GM18951 (cell line): ENCODE measurements around the gene MSMB.

ENCODE experiments used
- POLR2A ChIP-seq: IDR thresholded peaks from 4 replicates; pipeline ENCODE4 v1.6.1; 2011; ENCODE audit warnings: mild to moderate bottlenecking; ENCODE audit not compliant: insufficient read length, insufficient read depth; ENCODE audit errors: extremely low read depth
- in situ Hi-C: fragments of 300-500 bp; cut with MboI; formaldehyde crosslinking; loops from one replicate; pipeline ENCODE4 v1.12.0; 2022; ENCODE audit warnings: low sequenced_read_pairs, mixed read lengths, inconsistent platforms; ENCODE audit not compliant: unreplicated experiment

MSMB gene

GRCh38 chr10:46035923-46036849 is 9.9 kb downstream of the MSMB start:
- TF ChIP-seq POLR2A: no peak
- in situ Hi-C loops: no loop called here

- TF ChIP-seq POLR2A: no peak
- in situ Hi-C loops: no loop called here
Measured at GRCh38 chr10:46033602-46034011, 12.5 kb downstream of the MSMB start.

DNA sequence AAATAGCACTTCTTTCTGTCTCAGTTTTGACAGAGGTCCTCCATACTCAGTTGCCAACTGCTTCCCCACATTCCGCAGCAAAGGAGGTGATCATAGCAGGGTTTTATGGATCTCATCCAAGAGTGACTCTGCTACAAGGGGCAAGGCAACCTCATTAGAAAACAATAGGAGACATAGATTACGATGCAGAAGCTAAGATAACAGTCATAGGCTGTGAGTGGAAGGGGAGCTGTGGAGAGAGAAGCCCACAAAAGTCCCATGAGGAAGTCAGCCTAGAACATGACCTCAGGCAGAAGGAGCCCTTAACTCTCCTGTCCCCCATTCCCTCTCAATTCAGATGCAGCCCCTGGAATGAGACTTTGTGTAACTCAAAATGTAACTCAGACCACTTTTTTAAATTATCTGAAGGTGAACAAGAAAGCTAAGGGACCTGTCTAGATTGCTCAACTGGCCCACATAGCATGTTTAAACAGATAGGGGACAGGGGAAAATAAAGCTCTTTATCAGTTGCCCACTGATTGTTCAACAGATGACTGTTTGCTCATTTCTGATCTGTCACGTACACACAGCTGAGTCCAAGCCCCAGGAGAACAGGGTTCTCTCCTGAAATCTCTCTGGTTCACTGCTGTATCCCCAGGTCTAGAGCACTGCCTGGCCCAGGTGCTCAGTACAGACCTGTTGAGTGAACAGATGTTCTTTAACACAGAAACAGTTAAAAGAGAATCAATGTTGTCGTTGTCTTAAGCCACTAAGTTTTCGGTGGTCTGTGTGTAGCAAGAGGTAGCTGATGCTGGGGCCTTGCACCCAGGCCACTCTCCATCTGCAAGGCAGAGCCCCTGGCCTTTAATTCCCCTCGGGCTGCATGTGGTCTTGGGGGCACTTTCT is 14.2 kb downstream of the MSMB start:
- in situ Hi-C loops: no loop called here
- TF ChIP-seq POLR2A: no peak

DNA sequence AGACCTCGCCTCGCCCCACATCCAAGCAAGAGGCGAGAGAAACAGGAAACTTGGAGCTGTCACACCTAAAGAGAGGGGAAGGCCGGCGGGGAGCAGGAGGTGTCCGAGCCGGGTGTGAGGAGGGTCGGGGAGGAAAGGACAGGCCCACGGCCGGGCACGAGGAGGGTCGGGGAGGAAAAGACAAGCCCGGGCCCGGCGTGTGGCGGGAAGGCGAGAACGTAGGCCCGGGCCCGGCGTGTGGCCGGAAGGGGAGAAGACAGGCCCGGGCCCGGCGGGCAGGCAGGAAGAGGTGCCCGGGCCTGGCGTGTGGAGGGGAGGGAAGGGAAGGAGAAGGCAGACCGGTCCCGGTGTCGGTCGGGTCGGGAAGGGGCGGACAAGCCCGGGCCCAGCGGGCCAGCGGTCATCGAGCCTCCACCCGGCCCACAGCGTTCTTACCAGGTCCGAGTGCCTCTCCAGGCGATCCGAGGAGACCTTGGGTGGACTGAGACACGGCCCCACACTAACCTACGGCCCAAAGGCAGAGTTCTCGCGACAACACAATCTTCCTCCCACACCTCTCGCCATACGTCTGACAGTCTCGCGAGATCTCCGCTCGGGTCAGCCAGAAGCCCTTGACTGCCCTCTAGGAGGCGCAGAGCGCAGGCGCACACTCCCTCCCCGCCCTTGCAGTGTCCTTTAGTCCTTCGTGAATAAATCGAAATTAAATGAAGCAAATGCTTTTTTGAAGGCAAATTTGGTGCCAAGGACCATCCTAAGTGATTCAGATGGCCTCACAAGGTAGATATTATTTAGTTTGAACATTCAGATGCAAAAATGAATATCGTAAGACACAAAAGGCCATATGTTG is 15.8 kb downstream of the MSMB start, which contains the start of gene NCOA4:
NCOA4 (minus strand) TSS at position 533 of the 847 bp plus-strand sequence. CDS start 13,943 bp downstream, outside the sequence.
- in situ Hi-C loops: no loop called here
- peak; percentile 95 for TF ChIP-seq POLR2A

DNA sequence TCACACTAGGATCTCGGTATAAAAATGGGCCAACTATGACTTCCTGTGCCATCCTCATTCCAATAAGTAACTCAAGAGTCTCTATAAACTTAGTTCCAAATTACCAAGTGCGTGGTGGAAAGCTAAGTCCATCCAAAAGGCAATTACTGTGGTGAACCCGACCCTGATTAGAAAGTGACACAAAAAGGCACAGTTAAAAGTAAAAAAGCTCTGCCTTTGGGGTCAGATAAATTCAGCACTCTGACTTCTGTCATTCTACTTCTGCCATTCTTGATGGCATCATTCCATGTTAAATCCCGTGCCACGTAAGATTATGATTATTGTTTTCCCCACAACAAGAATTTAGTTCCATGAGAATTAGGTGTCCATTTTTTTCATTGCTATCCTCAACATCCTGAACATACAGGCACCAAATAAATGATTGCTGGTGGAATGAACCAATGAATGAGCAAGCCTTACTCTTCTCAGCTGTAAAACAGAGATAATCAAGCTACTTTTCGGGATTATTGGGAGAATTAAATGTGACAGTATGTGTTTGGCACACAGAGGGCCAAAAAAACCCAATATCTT is 16.5 kb downstream of the MSMB start:
- in situ Hi-C loops: no loop called here
- TF ChIP-seq POLR2A: no peak

DNA sequence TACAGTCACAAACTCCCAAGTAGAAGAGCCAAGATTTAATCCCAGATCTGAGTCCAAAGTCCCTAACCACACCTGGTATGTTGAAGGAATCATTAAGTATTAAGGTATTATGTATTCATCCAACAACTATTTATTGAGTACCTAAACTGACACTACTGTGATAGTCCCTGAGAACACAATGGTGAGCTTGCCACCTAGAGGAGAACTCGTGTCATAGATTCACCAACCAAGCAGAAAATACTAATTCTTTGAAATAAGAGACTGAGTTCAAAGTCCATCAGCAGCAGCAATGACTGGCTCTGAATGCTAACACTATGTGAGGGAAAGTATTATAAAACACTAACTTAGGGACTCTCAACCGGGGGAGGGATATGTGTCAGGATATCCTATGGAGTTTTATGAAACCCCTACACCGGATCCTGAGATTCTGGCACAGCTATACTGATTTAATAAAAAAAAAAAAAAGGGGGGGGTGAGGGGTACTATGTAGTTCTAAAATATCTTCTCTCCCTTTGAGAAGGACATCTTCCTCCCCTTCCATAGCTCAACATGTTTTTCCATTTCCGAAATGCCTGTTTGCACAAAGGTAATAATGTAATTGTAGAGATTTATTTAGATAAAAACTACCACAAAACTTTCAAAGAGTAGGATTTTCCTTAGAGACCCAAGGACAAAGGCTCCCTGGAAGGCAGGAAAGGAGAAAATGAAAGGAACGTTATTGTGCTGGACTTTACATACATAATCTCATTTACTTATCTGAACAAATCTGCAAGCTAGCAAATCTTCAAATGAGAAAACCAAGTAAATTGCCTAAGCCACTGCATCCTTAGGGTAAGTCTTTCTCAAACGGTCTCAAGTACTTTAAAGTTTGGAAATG is 17.2 kb downstream of the MSMB start:
- in situ Hi-C loops: no loop called here
- TF ChIP-seq POLR2A: no peak

DNA sequence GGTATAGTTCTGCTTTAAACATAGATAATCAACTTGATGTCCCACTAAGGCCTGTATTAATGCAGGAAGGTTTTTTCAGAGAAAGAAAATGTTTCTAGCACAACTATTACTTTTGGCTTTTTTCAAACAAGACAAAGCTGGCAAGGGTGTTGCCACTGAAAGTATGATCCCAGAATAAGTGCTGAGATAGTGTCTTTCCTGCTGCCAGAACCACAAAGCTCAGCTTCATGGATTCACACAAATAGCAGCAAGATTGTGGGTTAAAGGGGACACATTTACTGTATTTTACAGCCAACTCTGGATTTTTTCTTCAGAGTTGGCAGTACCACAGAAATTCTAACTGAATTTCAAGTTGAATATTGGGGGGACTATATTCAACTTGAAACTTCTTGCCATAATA is 20.0 kb downstream of the MSMB start:
- no peak for TF ChIP-seq POLR2A
- in situ Hi-C loops: no loop called here

DNA sequence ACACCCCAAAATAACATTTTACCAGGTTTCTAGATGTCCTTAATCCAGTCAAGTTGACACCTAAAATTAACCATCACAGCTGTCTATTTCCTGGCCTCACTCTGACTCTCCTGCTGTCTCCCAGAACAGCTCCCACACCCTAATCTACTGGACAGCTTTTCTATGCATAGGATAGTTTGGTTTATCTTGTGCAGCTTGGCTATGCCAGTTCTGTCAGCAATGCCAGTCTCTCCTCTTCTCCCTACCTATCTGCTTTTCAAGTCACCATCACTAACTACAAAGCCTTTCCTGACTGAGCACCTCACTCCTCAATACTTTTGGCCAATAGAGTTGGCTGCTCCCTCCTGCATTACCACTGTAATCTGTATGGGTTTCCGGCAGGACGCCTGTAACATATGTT is 20.7 kb downstream of the MSMB start:
- in situ Hi-C loops: no loop called here
- no peak for TF ChIP-seq POLR2A

DNA sequence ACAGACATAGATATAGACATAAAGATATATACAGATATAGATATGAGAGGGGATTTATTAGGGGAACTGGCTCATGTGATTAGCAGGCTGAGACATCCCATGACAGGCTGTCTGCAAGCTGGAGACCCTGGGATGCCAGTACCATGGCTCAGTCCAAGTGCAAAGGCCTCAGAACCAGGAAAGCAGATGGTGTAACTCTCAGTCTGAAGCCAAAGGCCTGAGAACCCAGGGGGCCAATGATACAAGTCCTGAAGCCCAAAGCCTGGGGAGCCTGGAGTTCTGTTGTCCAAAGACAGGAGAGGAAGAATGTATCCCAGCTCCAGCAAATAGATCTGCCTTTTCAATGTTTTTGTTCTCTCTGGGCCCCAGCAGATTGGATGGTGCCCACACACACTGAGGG is 21.1 kb downstream of the MSMB start:
- TF ChIP-seq POLR2A: no peak
- in situ Hi-C loops: no loop called here

DNA sequence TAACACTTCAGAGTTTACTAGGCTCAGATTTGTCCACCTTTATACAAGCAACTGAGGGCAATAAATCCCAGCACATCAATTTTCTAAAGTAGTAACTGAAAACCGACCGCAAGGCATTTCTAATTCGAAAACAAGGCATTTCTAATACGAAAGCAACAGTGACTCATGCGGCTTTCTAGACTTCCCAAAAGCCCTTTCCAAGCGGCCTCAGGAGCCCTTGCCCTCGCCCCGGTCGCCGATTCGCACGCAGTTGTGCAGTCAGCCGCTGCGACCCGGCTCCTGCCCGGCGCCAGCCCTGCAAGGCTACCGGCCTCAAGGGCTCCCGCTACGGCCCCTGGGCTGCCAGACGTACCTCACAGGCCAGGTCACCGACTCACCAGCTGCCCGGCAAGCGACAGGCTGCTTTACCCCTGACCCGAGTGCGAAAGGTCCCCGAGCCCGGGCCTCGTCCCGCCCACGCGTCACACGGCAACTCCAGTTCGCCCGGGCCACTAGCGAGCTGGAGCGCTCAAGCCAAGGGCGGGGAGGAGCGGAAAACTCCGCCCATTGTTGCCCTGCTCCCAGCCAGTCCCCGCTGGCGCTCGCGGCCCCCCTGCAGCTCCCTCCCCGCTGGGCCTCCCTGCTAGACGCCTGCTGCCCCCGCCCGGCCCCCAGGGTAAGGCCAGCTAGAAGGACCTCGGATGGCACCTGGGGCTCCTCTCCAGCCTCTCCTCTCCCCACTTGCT is 22.9 kb downstream of the MSMB start:
- in situ Hi-C loops: no loop called here
- no peak for TF ChIP-seq POLR2A

GRCh38 chr10:46020344-46020657 is 25.8 kb downstream of the MSMB start:
- no peak for TF ChIP-seq POLR2A
- in situ Hi-C loops: no loop called here

- no peak for TF ChIP-seq POLR2A
- in situ Hi-C loops: no loop called here
Measured at GRCh38 chr10:46019569-46020343, 26.3 kb downstream of the MSMB start.
